Cardiac muscle cell (in vitro differentiated cells and primary cell): ENCODE results near the gene ANKUB1. TPM values are rescaled to one million over a fixed set of nuclear protein-coding genes. Genes with fewer than 3 reads are reported as not detected.

Experiments
- DNase-seq, 2 donors: peaks; one replicate each; pipeline versions ENCODE4 v3.0.0 to v3.0.0-alpha.2; 2010 to 2017; ENCODE audit warnings: low read depth in 1 of 2, low spot score in 1 of 2
- H3K27ac ChIP-seq: fragments of 200-600 bp; sonication (generic); 2 replicates; pipeline ENCODE4 v1.5.1; 2016
- H3K27me3 ChIP-seq: fragments of 200-600 bp; sonication (generic); 2 replicates; pipeline ENCODE4 v1.6.0; 2016; ENCODE audit warnings: control low read depth
- H3K36me3 ChIP-seq: fragments of 200-600 bp; sonication (generic); 2 replicates; pipeline ENCODE4 v1.5.1; 2016; ENCODE audit warnings: control low read depth
- H3K4me1 ChIP-seq: fragments of 200-600 bp; sonication (generic); 2 replicates; pipeline ENCODE4 v1.8.1; 2017; ENCODE audit warnings: low read depth, mild to moderate bottlenecking, mixed run types
- H3K4me3 ChIP-seq: fragments of 200-600 bp; sonication (generic); 2 replicates; pipeline ENCODE4 v1.5.1; 2016; ENCODE audit warnings: mild to moderate bottlenecking
- H3K9me3 ChIP-seq: fragments of 200-600 bp; sonication (generic); 2 replicates; pipeline ENCODE4 v1.5.1; 2017; ENCODE audit warnings: low read depth, mild to moderate bottlenecking, control low read depth
- CTCF ChIP-seq: IDR thresholded peaks from 2 replicates; pipeline ENCODE4 v1.5.1; 2012; ENCODE audit warnings: low read depth, mild to moderate bottlenecking, low read length
- polyA plus RNA-seq: library from polyadenylated mRNA; unstranded; fragments of >200 nt; fragmentation: Nextera tagmentation; extraction: Ambion mirVana; gene quantifications from 2 replicates; pipeline ENCODE4 v1.2.1, GENCODE V29; 2016
- total RNA-seq: library from RNA; depleted of rRNA; stranded (reverse); fragments of >200 nt; gene quantifications from 2 replicates; pipeline ENCODE4 v1.2.3, GENCODE V29; 2016

ANKUB1 gene
- total and polyA plus RNA-seq, 2 experiments from 2014 or later, result not detected

- no peak for TF ChIP-seq CTCF
- Histone ChIP-seq H3K36me3 (no peaks in the 10 kb centered on the region), H3K27ac (no peak overlapping the region), H3K4me3 (no peak overlapping the region), H3K4me1 (no peaks in the 10 kb centered on the region), H3K27me3 (no peaks in the 10 kb centered on the region), H3K9me3 (no peaks in the 10 kb centered on the region)
- no peak for DNase-seq
These were observed 71.4 kb downstream of the ANKUB1 start for GRCh38 chr3:149720918-149721317.

- H3K4me1 ChIP-seq, result no peaks in the 10 kb centered on the region
- TF ChIP-seq CTCF, result peak; percentile 70
- H3K27ac ChIP-seq, result no peak overlapping the region
- no peak overlapping the region for H3K4me3 ChIP-seq
- no peaks in the 10 kb centered on the region for H3K27me3 ChIP-seq
- no peaks in the 10 kb centered on the region for H3K36me3 ChIP-seq
- no peaks in the 10 kb centered on the region for H3K9me3 ChIP-seq
- DNase-seq, result peak; percentile 71 to 88
These were observed 74.8 kb downstream of the ANKUB1 start for GRCh38 chr3:149717391-149718056.

- Histone ChIP-seq H3K4me3 (no peak overlapping the region), H3K27ac (no peak overlapping the region), H3K4me1 (no peaks in the 10 kb centered on the region), H3K36me3 (no peaks in the 10 kb centered on the region), H3K27me3 (no peaks in the 10 kb centered on the region), H3K9me3 (no peaks in the 10 kb centered on the region)
- DNase-seq, result no peak
- TF ChIP-seq CTCF, result no peak
These were observed 75.4 kb downstream of the ANKUB1 start for GRCh38 chr3:149716984-149717383.

- Histone ChIP-seq H3K36me3 (no peaks in the 10 kb centered on the region), H3K27ac (no peak overlapping the region)
- TF ChIP-seq CTCF, result no peak
These were observed 77.1 kb downstream of the ANKUB1 start for GRCh38 chr3:149715247-149715646.

GRCh38 chr3:149713730-149714654 lies 78.4 kb downstream of the ANKUB1 start:
- no peak for DNase-seq
- no peak overlapping the region for H3K4me3 ChIP-seq
- H3K36me3 ChIP-seq, result no peaks in the 10 kb centered on the region
- H3K27ac ChIP-seq, result no peak overlapping the region
- no peaks in the 10 kb centered on the region for H3K9me3 ChIP-seq
- TF ChIP-seq CTCF, result no peak
- no peaks in the 10 kb centered on the region for H3K27me3 ChIP-seq
- no peaks in the 10 kb centered on the region for H3K4me1 ChIP-seq

More at GRCh38 chr3:149715247-149715646, 77.1 kb downstream of the ANKUB1 start:
- no peak for DNase-seq
- Histone ChIP-seq H3K4me1 (no peaks in the 10 kb centered on the region), H3K27me3 (no peaks in the 10 kb centered on the region), H3K9me3 (no peaks in the 10 kb centered on the region), H3K4me3 (no peak overlapping the region)

Other genes with a start within 250 kb of the ANKUB1 start
- 55.0 and 69.1 TPM in 2 replicates for gene WWTR1, start 134.5 kb downstream of the ANKUB1 start, total RNA-seq
- gene WWTR1, start 134.5 kb downstream of the ANKUB1 start, polyA plus RNA-seq, result 54.8 and 80.6 TPM in 2 replicates
- 21.0 and 30.9 TPM in 2 replicates for gene COMMD2, start 40.1 kb downstream of the ANKUB1 start, total RNA-seq
- 42.8 and 58.5 TPM in 2 replicates for gene COMMD2, start 40.1 kb downstream of the ANKUB1 start, polyA plus RNA-seq
- gene RNF13, start 20.7 kb upstream of the ANKUB1 start, total RNA-seq, result 13.3 and 15.9 TPM in 2 replicates
- 44.5 and 44.7 TPM in 2 replicates for gene RNF13, start 20.7 kb upstream of the ANKUB1 start, polyA plus RNA-seq
- gene PFN2, start 178.3 kb upstream of the ANKUB1 start, total RNA-seq, result 122 and 159 TPM in 2 replicates
- gene PFN2, start 178.3 kb upstream of the ANKUB1 start, polyA plus RNA-seq, result 152 and 163 TPM in 2 replicates